Astrocyte of the cerebellum (primary cell): ENCODE data around the gene SRGAP2.
"Not testable (repeated sequence)": the region's sequence is repeated elsewhere in the genome, so short reads cannot be mapped to it uniquely, and the experiment has no call there.

Experiments
- DNase-seq: peaks from one replicate; pipeline ENCODE4 v3.0.0-alpha.2; 2011; ENCODE audit warnings: low read depth
- H3K4me3 ChIP-seq: 2 replicates; pipeline ENCODE4 v1.5.1; 2011; ENCODE audit warnings: mild to moderate bottlenecking, low read depth, low read length, moderate library complexity
- in situ Hi-C: cut with HindIII; loops from 2 replicates; pipeline ENCODE4 v1.10.0; 2017; ENCODE audit warnings: low sequenced_read_pairs
- TF ChIP-seq, protein P1 (sequence below): IDR thresholded peaks from 2 replicates; pipeline ENCODE4 v1.5.1; 2012; ENCODE audit warnings: low read length, low read depth, moderate library complexity, mild to moderate bottlenecking; ENCODE audit errors: missing control alignments

SRGAP2 gene

DNA sequence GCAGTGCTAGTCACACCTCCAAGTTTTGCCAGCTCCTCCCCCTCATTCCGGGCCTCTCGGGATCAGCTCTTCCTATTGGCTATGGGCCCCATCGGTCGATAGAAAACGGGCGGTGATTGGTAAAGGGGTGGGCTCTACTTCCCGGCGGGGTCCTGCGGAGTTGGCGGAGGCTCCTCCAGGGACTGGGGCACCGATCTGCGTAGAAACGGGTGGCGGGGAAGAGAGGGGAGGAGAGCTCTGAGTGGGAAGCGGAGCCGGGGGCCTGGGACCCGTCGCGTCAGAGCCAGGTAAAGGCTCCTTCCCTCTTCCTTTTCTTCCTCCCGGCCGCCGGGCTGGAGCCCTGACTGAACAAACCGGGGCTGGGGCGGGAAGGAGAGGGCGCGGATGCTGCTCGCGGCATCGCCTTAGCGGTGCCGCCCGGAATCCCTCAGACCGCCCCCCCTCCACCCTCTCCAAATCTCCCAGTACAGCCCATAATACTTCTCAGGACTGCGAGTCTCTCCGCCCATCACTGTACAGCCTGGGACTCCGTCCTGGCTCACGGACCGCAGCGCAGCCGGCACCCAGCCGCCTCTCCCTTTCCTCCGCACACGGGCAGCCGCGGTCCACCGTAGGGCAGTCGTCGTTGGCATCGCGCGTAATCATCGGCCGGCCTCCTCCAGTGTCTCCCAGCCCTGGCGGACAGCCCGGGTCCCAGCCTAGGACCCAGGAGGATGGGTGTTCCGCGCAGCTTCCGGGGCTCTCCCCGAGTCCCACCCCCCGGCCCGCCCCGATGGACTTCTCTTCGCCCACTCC is at the start of gene SRGAP2:
SRGAP2 (plus strand) TSS at position 178 of the 795 bp plus-strand sequence. CDS start 2,430 bp downstream, outside the sequence.
- DNase-seq = peak; percentile 5
- H3K4me3 ChIP-seq = peak within 1 kb of the TSS; percentile 44
- in situ Hi-C loops = not testable (repeated sequence)

DNA sequence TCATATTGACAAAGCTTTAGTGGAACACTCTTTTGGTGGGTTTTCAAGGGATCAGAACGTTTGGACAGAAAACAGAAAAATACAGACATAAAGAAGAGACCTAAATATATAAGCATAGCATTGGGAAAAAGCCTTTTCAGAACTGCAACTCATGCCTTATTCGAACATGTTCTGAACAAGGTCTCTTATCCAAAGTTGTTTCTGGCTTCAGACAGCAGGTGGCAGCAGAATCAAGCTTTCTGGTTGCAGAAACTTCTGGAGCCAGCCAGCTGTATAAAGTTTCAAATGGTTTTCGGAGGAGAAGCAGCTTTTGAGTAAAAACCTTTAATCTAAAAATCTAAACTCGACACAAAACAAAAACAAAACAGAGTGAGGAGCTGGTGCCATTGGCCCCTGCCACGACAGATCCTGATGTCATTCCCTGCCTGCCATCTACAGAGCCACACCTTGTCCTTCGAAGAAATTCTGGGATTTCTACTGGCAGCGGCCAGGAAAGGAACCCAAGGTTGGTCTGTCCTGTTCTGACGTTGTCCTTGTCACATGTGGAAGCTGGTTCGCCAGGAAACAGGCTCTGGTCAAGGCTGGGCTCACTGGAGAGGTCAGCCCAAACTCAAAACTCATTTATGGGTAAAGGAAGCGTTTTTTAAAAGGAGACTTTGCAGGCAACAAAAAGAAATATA is 35.9 kb upstream of the SRGAP2 start:
- DNase-seq, in situ Hi-C loops: not testable (repeated sequence)

DNA sequence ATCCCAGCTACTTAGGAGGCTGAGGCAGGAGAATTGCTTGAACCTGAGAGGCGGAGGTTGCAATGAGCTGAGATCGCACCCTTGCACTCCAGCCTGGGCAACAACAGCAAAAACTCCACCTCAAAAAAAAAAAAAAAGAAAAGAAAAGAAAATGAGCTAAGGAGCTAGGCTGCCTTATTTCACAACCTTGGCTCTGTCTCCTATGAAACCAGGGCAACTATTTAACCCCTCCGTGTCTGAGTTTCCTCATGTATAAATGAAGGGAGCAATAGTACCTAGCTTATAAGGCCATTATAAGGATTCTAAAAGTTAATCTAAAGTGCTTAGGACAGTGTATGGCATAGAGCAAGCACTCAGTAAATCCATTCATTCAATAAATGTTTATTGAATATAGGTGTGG is 33.5 kb upstream of the SRGAP2 start:
- DNase-seq, in situ Hi-C loops, H3K4me3 ChIP-seq: not testable (repeated sequence)

More for the DNA sequence above, 35.9 kb upstream of the SRGAP2 start:
- not testable (repeated sequence) for H3K4me3 ChIP-seq

DNA sequence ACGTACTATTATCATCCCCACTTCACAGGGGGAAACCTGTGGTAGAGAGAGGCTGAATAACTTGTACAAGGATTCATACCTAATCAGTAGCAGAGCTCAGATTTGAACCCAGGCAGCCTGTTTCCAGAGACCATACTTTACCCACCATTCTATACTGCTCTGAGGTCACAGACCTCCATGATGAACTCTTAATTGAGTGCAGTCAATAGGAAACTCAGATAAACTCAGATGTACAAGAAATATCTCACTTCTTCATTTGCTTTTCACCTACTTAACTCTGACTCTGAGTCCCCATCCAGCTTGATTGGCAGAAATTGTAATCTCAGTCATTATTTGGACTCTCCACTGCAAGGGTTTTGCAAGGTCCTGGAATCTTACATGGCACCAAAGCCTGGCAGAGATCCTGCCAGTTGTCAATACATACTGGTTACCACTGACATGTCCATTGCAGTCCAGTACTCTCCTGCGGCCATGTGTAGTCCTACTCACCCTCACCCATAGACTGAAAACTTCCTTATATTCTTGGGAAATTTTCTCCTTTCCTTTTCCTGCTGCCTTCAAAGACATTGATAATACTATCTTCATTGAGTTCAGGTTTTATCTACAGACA is 30.1 kb upstream of the SRGAP2 start:
- DNase-seq, H3K4me3 ChIP-seq, in situ Hi-C loops: not testable (repeated sequence)

DNA sequence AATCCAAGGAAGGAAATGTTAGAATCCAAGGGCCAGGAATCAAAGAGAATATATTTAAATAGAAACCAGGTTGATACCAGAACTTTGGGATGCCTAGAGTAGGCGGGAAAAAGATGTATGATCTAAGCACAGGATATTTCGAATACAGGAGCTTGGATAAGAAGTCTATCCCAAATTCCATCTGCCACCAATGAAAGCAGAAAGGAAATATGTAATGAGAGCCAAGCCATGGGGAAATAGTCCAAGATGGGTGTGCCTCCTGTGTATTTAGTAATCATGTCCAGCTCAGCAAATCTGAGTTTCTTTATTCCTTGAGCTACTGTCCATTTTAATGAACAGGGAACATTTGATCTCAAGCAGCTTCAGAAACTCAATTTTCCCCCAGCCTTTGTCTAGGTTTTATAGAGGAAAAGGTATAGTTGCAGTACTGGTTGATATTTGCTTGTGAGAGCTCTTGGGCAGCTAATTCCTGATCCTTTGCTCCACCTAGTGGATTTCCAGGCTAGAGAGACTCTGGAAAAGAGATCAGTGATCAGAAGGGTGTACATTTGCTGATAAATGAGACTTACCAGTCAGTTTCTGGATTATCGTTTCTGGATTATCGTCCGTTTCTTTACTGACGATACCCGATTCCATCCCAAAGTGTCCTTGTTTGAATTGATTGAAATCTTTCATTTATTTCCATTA is 29.0 kb upstream of the SRGAP2 start:
- in situ Hi-C loops, DNase-seq, H3K4me3 ChIP-seq: not testable (repeated sequence)
- TF ChIP-seq, protein P1, sequence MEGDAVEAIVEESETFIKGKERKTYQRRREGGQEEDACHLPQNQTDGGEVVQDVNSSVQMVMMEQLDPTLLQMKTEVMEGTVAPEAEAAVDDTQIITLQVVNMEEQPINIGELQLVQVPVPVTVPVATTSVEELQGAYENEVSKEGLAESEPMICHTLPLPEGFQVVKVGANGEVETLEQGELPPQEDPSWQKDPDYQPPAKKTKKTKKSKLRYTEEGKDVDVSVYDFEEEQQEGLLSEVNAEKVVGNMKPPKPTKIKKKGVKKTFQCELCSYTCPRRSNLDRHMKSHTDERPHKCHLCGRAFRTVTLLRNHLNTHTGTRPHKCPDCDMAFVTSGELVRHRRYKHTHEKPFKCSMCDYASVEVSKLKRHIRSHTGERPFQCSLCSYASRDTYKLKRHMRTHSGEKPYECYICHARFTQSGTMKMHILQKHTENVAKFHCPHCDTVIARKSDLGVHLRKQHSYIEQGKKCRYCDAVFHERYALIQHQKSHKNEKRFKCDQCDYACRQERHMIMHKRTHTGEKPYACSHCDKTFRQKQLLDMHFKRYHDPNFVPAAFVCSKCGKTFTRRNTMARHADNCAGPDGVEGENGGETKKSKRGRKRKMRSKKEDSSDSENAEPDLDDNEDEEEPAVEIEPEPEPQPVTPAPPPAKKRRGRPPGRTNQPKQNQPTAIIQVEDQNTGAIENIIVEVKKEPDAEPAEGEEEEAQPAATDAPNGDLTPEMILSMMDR = peak; percentile 24

DNA sequence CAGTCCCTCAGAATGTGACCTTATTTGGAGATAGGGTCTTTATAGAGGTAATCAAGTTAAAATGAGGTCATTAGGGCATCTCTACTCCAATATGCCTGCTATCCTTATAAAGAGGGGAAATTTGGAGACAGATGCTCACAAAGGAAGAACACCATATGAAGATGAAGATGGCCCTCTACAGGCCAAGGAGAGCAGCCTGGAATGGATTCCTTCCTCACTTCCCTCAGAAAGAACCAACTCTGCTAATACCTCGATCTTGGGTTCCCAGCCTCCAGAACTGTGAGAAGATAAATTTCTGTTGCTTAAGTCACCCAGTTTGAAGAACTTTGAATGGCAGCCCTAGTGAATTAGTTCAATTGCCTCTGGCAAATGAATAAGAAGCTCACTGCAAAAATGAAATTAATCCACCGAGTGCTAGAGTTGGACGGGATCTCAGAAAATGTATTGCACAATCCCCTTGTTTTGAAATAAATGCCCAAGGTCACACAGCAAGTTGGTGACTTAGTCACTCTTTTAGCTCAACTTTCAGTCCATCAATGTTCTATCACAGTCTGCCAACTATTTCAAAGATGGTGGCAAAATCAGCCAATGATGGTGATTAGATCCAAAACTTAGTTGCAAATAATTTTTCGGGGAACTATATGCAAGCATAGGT is 27.8 kb upstream of the SRGAP2 start:
- in situ Hi-C loops, DNase-seq, H3K4me3 ChIP-seq: not testable (repeated sequence)
- TF ChIP-seq, protein P1 = peak; percentile 13

DNA sequence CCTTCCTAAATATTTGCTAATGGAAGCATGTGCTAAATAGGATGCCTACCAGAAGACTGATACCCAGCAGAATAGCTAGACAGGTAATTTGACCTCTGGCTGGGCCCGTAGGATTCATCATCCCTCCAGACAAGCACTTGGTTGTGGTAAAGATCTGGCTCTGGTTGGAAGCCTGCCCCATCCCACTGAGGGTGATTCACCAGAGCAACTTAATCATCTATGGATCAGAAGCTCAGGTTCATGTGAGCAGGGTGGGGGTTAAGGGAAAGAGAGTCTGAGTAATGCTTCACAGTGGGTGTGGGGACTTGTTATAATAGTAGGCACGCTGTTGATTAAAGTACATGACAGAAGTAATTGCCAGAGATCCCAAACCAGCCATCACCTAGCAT is 27.2 kb upstream of the SRGAP2 start:
- H3K4me3 ChIP-seq, DNase-seq, in situ Hi-C loops: not testable (repeated sequence)

DNA sequence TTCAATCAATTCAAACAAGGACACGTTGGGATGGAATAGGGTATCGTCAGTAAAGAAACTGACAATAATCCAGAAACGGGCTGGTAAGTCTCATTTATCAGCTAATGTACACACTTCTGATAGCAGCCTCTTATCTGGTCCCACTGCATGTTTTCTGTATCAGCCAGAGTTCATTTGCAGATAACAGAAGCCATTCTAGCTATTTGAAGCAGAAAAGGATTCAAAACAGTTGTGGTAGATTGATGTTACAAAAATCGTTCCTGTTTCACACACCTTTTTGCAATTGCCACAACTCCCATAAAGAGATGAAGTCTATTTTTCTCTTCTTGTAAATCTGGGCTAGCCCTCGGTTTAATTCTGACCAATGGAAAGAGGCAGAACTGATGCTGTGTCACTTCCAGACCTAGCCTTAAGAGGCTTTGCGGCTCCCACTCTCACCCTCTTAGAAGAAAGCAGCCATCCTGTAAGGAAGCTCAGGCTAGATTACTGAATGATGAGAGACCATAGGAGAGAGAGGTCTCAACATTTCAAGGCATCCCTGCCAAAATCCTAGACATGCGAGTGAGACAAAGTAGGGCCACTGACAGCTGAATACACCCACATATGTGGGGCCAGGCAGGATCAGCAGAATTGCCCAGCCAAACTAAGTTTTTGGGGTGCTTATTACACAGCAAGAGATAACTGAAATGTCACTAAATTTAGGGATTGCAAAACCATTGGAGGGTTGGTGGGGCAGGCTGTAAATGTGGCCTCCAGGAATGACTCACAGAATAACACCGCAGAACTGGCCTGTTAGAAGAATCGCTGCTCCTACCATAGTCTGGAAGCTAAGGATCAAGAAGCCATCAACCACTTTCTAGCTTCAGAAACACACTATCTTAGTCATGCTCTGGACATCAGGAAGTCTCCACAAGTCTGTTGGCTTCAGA is 25.0 kb upstream of the SRGAP2 start:
- DNase-seq, H3K4me3 ChIP-seq, in situ Hi-C loops: not testable (repeated sequence)

DNA sequence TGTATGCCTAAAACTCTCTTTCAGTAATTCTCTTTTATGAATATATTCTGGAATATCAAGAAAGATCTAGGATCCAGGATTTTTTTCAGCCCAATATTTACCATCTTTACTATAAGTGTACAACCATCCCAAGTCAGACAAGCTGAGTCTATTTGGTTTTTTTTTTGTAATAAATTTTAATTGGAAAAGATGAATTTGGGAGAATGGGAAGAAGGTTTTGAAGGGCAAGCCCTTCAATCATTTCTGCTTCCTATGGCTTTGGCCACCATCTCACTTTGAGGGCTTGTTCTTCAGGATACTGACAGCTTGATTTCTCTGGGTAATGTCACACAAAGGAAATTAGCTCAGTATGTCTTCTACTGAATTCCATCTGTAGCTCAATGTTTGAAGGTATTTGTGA is 23.7 kb upstream of the SRGAP2 start:
- in situ Hi-C loops, DNase-seq, H3K4me3 ChIP-seq: not testable (repeated sequence)

DNA sequence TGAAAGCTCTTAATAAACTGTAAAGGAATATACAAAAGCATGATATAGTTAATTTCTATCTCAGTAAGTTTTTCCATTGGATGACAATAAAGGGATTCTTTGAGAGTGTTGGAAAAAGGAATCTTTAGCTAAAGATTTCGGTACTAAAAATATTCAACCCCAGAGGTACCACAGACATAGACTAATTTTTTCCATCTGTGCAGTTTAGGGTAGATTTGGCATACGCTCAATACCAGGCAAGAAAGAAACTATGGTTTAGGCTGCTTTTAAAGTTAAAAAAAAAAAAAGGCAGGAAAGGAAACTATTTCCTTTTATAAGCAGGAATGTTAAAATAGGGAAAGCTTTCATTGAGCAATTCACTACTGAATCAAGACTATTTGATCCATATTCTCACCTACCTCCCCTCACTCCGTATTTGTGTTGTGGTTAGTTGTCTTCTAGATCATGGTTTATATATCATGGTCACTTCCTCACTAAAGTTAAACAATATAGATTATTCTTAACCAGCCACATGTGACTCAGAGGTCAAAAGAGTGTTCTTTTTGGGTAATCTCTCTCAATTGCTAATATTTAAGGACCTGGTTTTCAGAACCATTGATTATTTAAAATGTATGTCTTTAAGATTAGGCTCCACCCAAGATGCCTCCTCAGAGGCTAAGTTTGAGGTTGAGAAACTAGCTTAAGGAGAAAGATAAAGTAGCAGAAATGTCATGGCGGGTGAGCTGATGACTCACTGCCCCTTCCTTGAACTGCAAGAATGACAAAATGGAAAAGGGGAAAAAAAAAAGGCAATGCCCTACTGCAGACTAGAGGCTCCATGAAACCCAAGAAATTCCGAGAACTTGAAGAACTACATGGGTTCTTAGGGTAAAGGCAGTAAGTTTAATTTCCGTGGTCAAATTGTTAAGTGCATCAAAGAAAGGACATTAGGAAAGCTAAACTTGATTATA is 20.7 kb upstream of the SRGAP2 start:
- H3K4me3 ChIP-seq, DNase-seq, in situ Hi-C loops: not testable (repeated sequence)

DNA sequence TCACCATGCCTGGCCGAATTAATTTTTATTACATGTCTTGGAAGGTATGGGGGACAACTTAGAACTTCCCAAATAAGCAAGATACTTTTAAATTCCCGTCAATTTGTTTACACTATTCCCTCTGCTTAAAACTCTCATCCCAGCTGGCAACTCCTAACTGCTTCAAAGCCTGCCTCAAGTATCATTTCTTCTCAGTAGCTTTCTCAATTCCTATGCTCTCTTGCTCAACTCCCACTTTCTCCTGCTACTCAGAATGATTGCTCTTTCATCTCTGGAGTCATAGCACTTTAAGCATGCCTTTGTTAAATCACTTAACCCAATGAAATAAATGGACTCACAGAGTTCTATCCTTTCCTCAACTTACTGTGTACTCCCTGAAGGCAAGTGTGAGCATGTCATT is 19.6 kb upstream of the SRGAP2 start:
- in situ Hi-C loops = not testable (repeated sequence)

DNA sequence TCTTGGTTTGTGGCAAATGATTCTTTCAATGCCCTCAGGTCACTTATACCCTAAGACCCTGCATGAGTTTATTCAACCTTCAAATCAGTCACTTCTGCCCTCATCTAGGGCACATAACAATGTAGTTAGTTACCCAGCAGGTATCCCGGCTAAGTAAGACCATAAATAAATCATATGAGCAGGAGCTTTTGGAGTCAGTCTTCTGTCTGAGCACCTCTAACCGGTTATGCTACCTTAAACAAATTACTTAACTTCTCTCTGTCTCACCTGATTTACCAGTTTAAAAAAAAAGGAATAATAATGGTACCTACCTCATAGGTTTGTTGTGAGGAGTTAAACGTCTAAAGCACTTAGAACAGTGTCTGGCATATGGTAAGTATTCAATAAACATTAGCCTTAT is 17.6 kb upstream of the SRGAP2 start:
- DNase-seq, in situ Hi-C loops: not testable (repeated sequence)

More for the DNA sequence above, 19.6 kb upstream of the SRGAP2 start:
- not testable (repeated sequence) for DNase-seq, H3K4me3 ChIP-seq

More for the DNA sequence above, 17.6 kb upstream of the SRGAP2 start:
- not testable (repeated sequence) for H3K4me3 ChIP-seq
